GM12891 (cell line): ENCODE results near the gene RSPH3.

Experiments used
- PAX5 ChIP-seq: IDR thresholded peaks from 2 replicates; pipeline ENCODE4 v1.6.1; 2011; ENCODE audit warnings: low read length, moderate library complexity, mild to moderate bottlenecking; ENCODE audit not compliant: insufficient read depth, severe bottlenecking
- POLR2A ChIP-seq: IDR thresholded peaks from 2 replicates; pipeline ENCODE4 v1.6.1; 2011; ENCODE audit warnings: low read depth, low read length, control low read depth
- POLR2AphosphoS5 ChIP-seq: IDR thresholded peaks from 2 replicates; pipeline ENCODE4 v1.6.1; 2011; ENCODE audit warnings: low read depth, low read length, control low read depth
- POU2F2 ChIP-seq: IDR thresholded peaks from 2 replicates; pipeline ENCODE4 v1.6.1; 2011; ENCODE audit warnings: low read depth, mild to moderate bottlenecking, control low read depth, low read length, moderate library complexity
- SPI1 ChIP-seq: IDR thresholded peaks from 2 replicates; pipeline ENCODE4 v1.6.1; 2011; ENCODE audit warnings: low read depth, low read length, control low read depth
- TAF1 ChIP-seq: IDR thresholded peaks from 2 replicates; pipeline ENCODE4 v1.6.1; 2011; ENCODE audit warnings: low read depth, low read length, control low read depth

DNA sequence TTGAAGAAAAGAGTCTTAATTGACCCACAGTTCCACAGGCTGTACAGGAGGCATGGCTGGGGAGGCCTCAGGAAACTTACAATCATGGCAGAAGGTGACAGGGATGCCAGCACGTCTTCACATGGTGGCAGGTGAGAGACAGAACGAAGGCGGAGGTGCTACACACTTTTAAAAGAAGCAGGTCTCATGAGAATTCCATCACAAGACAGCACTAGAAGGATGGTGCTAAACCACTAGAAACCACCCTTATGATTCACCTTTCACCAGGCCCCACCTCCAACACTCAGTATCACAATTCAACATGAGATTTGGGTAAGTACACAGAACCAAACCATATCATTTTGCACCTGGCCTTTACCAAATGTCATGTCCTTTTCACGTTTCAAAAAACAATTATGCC, 23.9 kb upstream of the RSPH3 start:
- TF ChIP-seq POLR2AphosphoS5 (no peak), POLR2A (no peak), TAF1 (no peak), POU2F2 (no peak), SPI1 (no peak), PAX5 (no peak)
